Left cardiac atrium (tissue), 4 donors: ENCODE results near the gene DCXR. TPM values are rescaled to one million over a fixed set of nuclear protein-coding genes. Genes with fewer than 3 reads are reported as not detected.
"Not testable (repeated sequence)": the region's sequence is repeated elsewhere in the genome, so short reads cannot be mapped to it uniquely, and the experiment has no call there.

Experiments
- ATAC-seq, 2 donors: fragments of 200-7000 bp; cut with Tn5 transposase; one replicate each; pipeline ENCODE4 v1.9.1; 2020; ENCODE audit warnings: mild to moderate bottlenecking in 2 of 2, moderate library complexity in 2 of 2
- DNase-seq: peaks from one replicate; pipeline ENCODE4 v3.0.0-alpha.2; 2020
- intact Hi-C, 2 donors: fragments of 100-400 bp; cut with DNase I; formaldehyde crosslinking; loops; one replicate each; pipeline versions ENCODE4 v1.14.1 to v1.15.1; 2022 to 2023
- total RNA-seq, 2 donors: library from RNA; stranded (reverse); fragmentation: NEBNext Ultra II Directional; extraction: Animal tissue kit (Norgen Biotek cat#: 25700); gene quantifications; one replicate each; pipeline ENCODE4 v1.2.1, GENCODE V29; 2021
- donor health status: DM: no; HTN: yes; CAD: no.
- donor health status: DM: no; HTN: yes; CAD: no; lungs with severe emphysema.
- donor health status: DM: yes; HTN: yes; CAD: no.
- donor health status: Dilated cardiomyopathy.

The DCXR gene
- total RNA-seq, 2 donors from 2014 or later: 132 to 161 TPM

DNA sequence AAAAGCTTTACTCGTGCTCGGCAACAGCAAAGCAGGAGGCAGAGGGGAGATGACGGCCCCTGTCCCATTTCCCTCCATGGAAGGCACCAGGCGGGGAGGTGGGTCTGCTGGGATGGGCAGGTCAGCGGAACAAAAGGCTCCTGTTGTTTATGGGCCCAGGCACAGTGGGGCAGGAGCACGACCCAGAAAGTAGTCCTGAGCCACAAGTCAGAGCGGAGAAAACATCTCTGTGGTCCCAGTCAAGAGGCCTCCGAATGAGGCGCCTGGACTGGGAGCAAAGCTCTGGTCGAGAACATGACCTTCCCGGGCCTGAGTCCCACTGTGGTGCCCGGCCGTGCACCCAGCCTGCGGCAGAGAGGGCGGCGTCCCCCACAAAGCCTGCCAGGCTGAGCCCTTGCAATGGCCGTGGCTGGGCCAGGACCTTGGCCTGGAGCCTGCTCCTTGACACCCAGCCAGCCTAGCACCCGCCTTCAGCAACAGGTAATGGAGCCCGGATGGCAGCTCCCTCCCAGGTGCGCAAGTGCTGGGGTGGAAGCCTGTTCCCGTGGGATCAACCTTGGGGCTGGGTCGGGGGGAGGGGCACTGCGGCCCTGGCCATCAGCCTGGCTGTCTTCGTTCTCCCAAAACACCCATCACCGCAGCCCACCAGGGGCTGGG lies 10.5 kb upstream of the DCXR start:
- ATAC-seq (no peak), DNase-seq (no peak)
- intact Hi-C loops: no loop called here

- ATAC-seq (no peak), DNase-seq (no peak)
- intact Hi-C loops: no loop called here
Observed at GRCh38 chr17:82047379-82047778, 9.9 kb upstream of the DCXR start.

DNA sequence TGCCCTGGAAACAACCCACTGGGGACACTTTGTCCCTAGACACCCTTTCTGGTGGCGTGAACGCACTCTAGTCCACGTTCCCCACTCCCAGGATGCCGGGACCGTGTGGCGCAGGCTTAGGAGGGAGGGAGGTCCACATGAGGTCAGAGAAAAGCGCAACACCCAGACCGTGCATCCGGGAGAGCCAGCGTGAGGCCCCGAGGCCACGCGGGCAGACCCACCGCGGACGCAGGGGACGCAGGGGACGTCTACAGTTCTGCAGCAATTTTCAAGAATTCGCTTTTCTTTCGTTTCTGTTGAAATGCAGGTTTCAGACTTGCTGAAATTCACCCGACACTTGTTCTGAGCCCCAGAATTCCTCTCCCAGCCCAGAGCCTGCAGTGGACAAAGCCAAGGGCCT lies 9.4 kb upstream of the DCXR start:
- intact Hi-C loops: no loop called here
- ATAC-seq (no peak), DNase-seq (no peak)

DNA sequence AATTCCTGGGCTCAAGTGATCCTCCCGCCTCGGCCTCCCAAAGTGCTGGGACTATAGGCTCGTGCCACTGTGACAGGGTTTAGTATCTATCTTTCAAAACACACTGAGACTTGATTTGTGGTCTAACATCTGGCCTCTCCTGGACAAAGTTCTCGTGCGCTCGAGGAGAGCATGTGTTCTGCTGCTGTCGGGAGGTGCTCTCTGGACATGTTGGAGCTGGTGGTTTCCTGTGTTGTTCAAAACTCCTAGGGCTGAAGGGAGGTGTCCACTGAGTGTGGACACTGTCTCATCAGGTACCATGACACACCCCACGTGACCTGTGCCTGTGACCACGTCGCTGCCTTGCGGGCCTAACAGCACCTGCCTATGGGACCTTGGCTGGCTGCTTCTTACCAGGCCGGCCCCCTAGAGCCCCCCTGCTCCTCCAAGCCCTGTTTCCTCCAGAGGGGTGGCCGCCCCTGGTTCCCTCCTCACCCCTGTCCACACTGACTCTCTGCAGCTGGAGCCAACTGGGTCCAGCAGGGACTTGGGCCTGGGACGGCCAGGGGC lies 8.5 kb upstream of the DCXR start:
- intact Hi-C loops: no loop called here
- ATAC-seq (no peak), DNase-seq (no peak)

GRCh38 chr17:82043507-82043906 lies 6.0 kb upstream of the DCXR start:
- DNase-seq: no peak
- intact Hi-C loops: no loop called here
- ATAC-seq: no peak

- intact Hi-C loops: no loop called here
- ATAC-seq (no peak), DNase-seq (no peak)
Observed at GRCh38 chr17:82042649-82043048, 5.2 kb upstream of the DCXR start.

- no peak for DNase-seq
- no peak for ATAC-seq
- intact Hi-C loops: no loop called here
Observed at GRCh38 chr17:82041144-82041814, 3.8 kb upstream of the DCXR start.

GRCh38 chr17:82039695-82040299 lies 2.3 kb upstream of the DCXR start:
- DNase-seq (no peak), ATAC-seq (no peak)
- intact Hi-C loops: loop anchor here in 1 of 2 donors (5.0 kb wide), 1 partner anchor 58 kb away; the partner anchor contains the start of gene FASN

- not testable (repeated sequence) for ATAC-seq, DNase-seq
- intact Hi-C loops: loop anchor here in 1 of 2 donors (5.0 kb wide), 1 partner anchor 58 kb away; the partner anchor contains the start of gene FASN
Observed at GRCh38 chr17:82038796-82039409, 1.4 kb upstream of the DCXR start.

DNA sequence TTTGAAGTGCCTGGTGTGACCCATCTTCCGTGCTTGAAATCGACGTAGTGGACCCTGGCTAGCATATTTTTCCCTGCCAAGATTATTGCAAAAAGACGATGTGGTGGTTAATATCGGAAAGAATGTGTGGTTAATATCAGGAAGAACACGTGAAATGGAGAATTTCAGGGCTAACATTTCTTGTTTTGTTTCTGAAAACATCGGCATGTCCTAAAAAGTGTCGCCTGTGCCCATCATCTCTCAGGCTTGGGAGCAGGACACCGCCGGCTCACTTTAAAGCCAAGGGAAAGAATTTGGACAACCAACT lies 345 bp upstream of the DCXR start:
- intact Hi-C loops: loop anchor here in 1 of 2 donors (5.0 kb wide), 1 partner anchor 59 kb away; the partner anchor contains the start of gene FASN
- ATAC-seq: no peak

GRCh38 chr17:82036634-82037091 lies 834 bp downstream of the DCXR start:
- ATAC-seq: no peak
- intact Hi-C loops: loop anchor here in 1 of 2 donors (5.0 kb wide), 1 partner anchor 61 kb away; the partner anchor contains the start of gene FASN
- no peak for DNase-seq

More for the DNA sequence above, 345 bp upstream of the DCXR start:
- DNase-seq: no peak

GRCh38 chr17:82035956-82036633 lies 1.4 kb downstream of the DCXR start:
- DNase-seq (no peak), ATAC-seq (no peak)
- intact Hi-C loops: loop anchor here in 1 of 2 donors (5.0 kb wide), 1 partner anchor 61 kb away; the partner anchor contains the start of gene FASN

DNA sequence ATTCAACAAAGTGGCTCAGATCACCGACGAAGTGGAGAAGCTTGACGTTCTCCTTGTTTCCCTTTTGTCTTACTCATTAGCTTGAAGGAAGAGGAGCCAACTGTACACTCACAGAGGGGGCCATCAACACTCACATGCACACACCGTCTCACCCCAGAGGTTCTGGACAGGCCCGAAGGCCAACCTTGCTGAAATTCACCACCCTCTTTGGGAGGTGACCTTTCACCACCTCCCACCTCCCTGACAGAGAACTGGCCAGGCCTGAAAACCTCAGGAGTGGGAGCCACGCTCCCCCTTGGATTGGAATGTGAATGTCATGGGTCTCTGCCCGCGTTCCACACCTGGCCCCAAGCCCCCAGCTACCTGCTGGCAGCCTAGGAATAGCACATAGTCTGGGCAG lies 2.0 kb downstream of the DCXR start:
- ATAC-seq (no peak), DNase-seq (no peak)
- intact Hi-C loops: loop anchor here in 1 of 2 donors (5.0 kb wide), 1 partner anchor 62 kb away; the partner anchor contains the start of gene FASN

GRCh38 chr17:82034371-82035011 lies 3.0 kb downstream of the DCXR start:
- ATAC-seq: no peak
- DNase-seq: no peak
- intact Hi-C loops: loop anchor here in 1 of 2 donors (5.0 kb wide), 1 partner anchor 63 kb away; the partner anchor contains the start of gene FASN

- ATAC-seq (no peak), DNase-seq (no peak)
- intact Hi-C loops: no loop called here
Observed at GRCh38 chr17:82033359-82034085, 4.0 kb downstream of the DCXR start.

GRCh38 chr17:82031885-82032627 lies 5.4 kb downstream of the DCXR start:
- ATAC-seq: peak; percentile 3 to 5
- no peak for DNase-seq
- intact Hi-C loops: loop anchor here in 1 of 2 donors (2.0 kb wide), 1 partner anchor 123 kb away; no protein-coding TSS in a partner anchor
